ENCODE results near the gene CRYBB1.

The CRYBB1 gene

DNA sequence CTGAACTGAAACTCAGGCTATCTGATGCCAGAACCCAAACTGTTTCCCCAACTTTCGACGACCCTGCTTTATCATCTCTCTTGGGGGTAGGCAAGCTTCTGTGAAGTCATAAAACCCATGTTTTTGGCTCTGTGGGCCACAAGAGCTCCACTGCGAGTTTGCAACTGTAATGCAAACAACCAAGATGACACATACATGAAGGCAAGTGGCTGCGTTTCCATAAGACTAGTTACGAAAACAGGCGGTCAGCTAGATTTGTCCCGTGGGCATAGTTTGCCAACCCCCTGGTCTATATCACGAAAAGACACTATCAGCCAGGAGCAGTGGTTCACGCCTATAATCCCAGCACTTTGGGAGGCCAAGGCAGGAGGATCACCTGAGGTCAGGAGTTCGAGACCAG, 65.4 kb downstream of the CRYBB1 start:
- in situ Hi-C loops (cut with HindIII; ENCODE audit: low sequenced_read_pairs) = no loop called here
- TF ChIP-seq, protein P1, sequence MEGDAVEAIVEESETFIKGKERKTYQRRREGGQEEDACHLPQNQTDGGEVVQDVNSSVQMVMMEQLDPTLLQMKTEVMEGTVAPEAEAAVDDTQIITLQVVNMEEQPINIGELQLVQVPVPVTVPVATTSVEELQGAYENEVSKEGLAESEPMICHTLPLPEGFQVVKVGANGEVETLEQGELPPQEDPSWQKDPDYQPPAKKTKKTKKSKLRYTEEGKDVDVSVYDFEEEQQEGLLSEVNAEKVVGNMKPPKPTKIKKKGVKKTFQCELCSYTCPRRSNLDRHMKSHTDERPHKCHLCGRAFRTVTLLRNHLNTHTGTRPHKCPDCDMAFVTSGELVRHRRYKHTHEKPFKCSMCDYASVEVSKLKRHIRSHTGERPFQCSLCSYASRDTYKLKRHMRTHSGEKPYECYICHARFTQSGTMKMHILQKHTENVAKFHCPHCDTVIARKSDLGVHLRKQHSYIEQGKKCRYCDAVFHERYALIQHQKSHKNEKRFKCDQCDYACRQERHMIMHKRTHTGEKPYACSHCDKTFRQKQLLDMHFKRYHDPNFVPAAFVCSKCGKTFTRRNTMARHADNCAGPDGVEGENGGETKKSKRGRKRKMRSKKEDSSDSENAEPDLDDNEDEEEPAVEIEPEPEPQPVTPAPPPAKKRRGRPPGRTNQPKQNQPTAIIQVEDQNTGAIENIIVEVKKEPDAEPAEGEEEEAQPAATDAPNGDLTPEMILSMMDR (IDR thresholded peaks at IDR 0.05; ENCODE audit: low read depth, low read length) = no peak
- no peak overlapping the region for H3K4me3 ChIP-seq (ENCODE audit: low read depth, low read length)
- DNase-seq (ENCODE audit: low read depth, low spot score) = peak; percentile 34

DNA sequence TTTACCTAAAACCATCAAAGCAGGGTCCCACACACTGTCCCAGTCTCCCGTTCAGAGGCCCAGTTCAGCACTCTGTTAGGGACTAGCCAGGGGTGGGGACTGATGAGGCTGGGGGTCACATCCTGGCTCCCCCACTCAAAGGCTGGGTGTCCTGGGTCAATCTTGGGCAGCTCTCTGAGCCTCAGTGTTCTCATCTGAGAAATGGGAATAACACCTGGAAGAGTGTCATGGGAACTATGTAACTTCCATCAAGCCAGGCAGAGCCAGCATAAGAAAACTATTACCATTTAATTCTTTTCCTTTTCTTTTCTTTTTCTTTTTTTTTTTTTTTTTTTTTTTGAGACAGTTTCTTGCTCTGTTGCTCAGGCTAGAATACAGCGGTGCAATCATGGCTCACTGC, 66.3 kb downstream of the CRYBB1 start:
- no peak overlapping the region for H3K4me3 ChIP-seq (ENCODE audit: low read depth, low read length)
- TF ChIP-seq, protein P1 (IDR thresholded peaks at IDR 0.05; ENCODE audit: low read depth, low read length) = no peak
- in situ Hi-C loops (cut with HindIII; ENCODE audit: low sequenced_read_pairs) = no loop called here
- DNase-seq (ENCODE audit: low read depth, low spot score) = no peak

DNA sequence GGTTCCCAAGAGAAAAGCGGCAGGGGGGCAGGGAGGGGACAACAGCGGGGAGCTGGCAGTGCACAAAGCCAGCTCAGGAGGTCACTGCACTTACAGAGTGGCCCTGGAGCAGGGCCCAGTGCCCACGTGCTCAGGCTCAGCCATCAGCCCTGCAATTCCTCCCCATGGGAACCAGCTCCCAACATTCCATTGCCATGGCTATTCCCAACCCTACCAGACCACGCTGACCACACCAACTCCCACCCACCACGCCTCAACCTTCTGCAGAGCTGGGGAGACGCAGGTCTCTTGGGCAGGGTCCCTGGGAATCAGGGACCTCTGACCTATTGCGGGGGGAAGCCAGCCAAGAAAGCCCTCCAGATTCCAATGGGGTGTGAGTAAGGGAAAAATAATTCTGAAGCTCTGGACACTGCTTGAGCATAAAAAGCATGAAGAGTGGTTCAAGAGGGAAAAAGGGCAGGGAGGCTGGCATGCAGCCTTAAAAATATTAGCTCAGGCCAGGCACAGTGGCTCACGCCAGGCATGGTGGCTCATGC, 67.3 kb downstream of the CRYBB1 start:
- DNase-seq (ENCODE audit: low read depth, low spot score) = peak; percentile 94
- H3K4me3 ChIP-seq (ENCODE audit: low read depth, low read length) = no peak overlapping the region
- TF ChIP-seq, protein P1 (IDR thresholded peaks at IDR 0.05; ENCODE audit: low read depth, low read length) = no peak
- in situ Hi-C loops (cut with HindIII; ENCODE audit: low sequenced_read_pairs) = no loop called here

GRCh38 chr22:26549902-26550497, 67.8 kb downstream of the CRYBB1 start:
- TF ChIP-seq, protein P1 (IDR thresholded peaks at IDR 0.05; ENCODE audit: low read depth, low read length) = no peak
- H3K4me3 ChIP-seq (ENCODE audit: low read depth, low read length) = no peak overlapping the region
- in situ Hi-C loops (cut with HindIII; ENCODE audit: low sequenced_read_pairs) = no loop called here

More at GRCh38 chr22:26549902-26550497, 67.8 kb downstream of the CRYBB1 start:
- no peak for DNase-seq (ENCODE audit: low read depth, low spot score)

Data from astrocyte of the spinal cord (primary cell).